GM23248 (cell line): ENCODE measurements around the gene LRMDA. TPM values are rescaled to one million over a fixed set of nuclear protein-coding genes. Genes with fewer than 3 reads are reported as not detected.

Source experiments
- DNase-seq: peaks from one replicate; pipeline ENCODE4 v3.0.0-alpha.2; 2015
- H2AFZ ChIP-seq: fragments of 200-600 bp; sonication (generic); 2 replicates; pipeline ENCODE4 v1.6.1; 2016; ENCODE audit warnings: antibody characterized with exemption
- H3F3A ChIP-seq: fragments of 200-600 bp; sonication (generic); 2 replicates; pipeline ENCODE4 v1.6.1; 2016; ENCODE audit warnings: mild to moderate bottlenecking, antibody characterized with exemption, mixed run types; ENCODE audit not compliant: insufficient read depth
- H3K27ac ChIP-seq: fragments of 200-600 bp; sonication (generic); 2 replicates; pipeline ENCODE4 v1.5.1; 2016; ENCODE audit warnings: mild to moderate bottlenecking
- H3K27me3 ChIP-seq: fragments of 200-600 bp; sonication (generic); replicated peaks from 2 replicates; pipeline ENCODE4 v1.6.1; 2016; ENCODE audit warnings: mild to moderate bottlenecking; ENCODE audit not compliant: insufficient read depth
- H3K36me3 ChIP-seq: fragments of 200-600 bp; sonication (generic); 2 replicates; pipeline ENCODE4 v1.6.1; 2016; ENCODE audit warnings: low read depth, mild to moderate bottlenecking
- H3K4me1 ChIP-seq: fragments of 200-600 bp; sonication (generic); 2 replicates; pipeline ENCODE4 v1.6.1; 2016; ENCODE audit warnings: mild to moderate bottlenecking; ENCODE audit not compliant: insufficient read depth
- H3K4me2 ChIP-seq: fragments of 200-600 bp; sonication (generic); one replicate; pipeline ENCODE4 v1.6.1; 2016; ENCODE audit warnings: mild to moderate bottlenecking; ENCODE audit not compliant: unreplicated experiment
- H3K4me3 ChIP-seq: fragments of 200-600 bp; sonication (generic); 2 replicates; pipeline ENCODE4 v1.5.1; 2016; ENCODE audit warnings: mild to moderate bottlenecking
- H3K79me2 ChIP-seq: fragments of 200-600 bp; sonication (generic); 2 replicates; pipeline ENCODE4 v1.6.1; 2016; ENCODE audit warnings: mild to moderate bottlenecking; ENCODE audit not compliant: insufficient read depth
- H3K9ac ChIP-seq: fragments of 200-600 bp; sonication (generic); 2 replicates; pipeline ENCODE4 v1.6.1; 2016; ENCODE audit warnings: mild to moderate bottlenecking
- H3K9me2 ChIP-seq: fragments of 200-600 bp; sonication (generic); 2 replicates; pipeline ENCODE4 v1.6.1; 2016; ENCODE audit warnings: mixed run types, mild to moderate bottlenecking, moderate library complexity; ENCODE audit not compliant: insufficient read depth
- H3K9me3 ChIP-seq: fragments of 200-600 bp; sonication (generic); one replicate; pipeline ENCODE4 v1.6.1; 2017; ENCODE audit warnings: low read depth
- H4K20me1 ChIP-seq: fragments of 200-600 bp; sonication (generic); 2 replicates; pipeline ENCODE4 v1.6.0; 2016; ENCODE audit not compliant: insufficient read depth
- EZH2 ChIP-seq: fragments of 200-600 bp; sonication (generic); IDR thresholded peaks from 2 replicates; pipeline ENCODE4 v1.6.1; 2018; ENCODE audit warnings: antibody characterized with exemption, mild to moderate bottlenecking; ENCODE audit not compliant: insufficient read depth, poor library complexity, severe bottlenecking
- EZH2phosphoT487 ChIP-seq: fragments of 200-600 bp; sonication (generic); IDR thresholded peaks from 2 replicates; pipeline ENCODE4 v1.6.1; 2018; ENCODE audit warnings: antibody characterized with exemption, moderate library complexity, mild to moderate bottlenecking, low read depth; ENCODE audit not compliant: insufficient read depth
- WGBS, 2 experiments: methylation state at CpG; one replicate each; pipeline ENCODE4 v1.1.6; 2015 to 2017; ENCODE audit warnings: low lambda C conversion rate in 2 of 2, low coverage in 1 of 2; ENCODE audit errors: missing lambda C conversion rate in 2 of 2; 5-methylcytosine and 5-hydroxymethylcytosine counted together
- in situ Hi-C: fragments of 300-500 bp; cut with MboI; formaldehyde crosslinking; loops from 2 replicates; pipeline ENCODE4 v1.15.0; 2020
- polyA plus RNA-seq: library from polyadenylated mRNA; unstranded; fragments of >200 nt; fragmentation: Nextera tagmentation; extraction: Ambion mirVana; gene quantifications from 2 replicates; pipeline ENCODE4 v1.2.1, GENCODE V29; 2016
- total RNA-seq: library from RNA; depleted of rRNA; stranded (reverse); fragments of >200 nt; shearing (Covaris generic); gene quantifications from 2 replicates; pipeline ENCODE4 v1.2.3, GENCODE V29; 2014

Gene LRMDA
- total and polyA plus RNA-seq, 2 experiments from 2014 or later, result 2.6 TPM; not detected in 1

DNA sequence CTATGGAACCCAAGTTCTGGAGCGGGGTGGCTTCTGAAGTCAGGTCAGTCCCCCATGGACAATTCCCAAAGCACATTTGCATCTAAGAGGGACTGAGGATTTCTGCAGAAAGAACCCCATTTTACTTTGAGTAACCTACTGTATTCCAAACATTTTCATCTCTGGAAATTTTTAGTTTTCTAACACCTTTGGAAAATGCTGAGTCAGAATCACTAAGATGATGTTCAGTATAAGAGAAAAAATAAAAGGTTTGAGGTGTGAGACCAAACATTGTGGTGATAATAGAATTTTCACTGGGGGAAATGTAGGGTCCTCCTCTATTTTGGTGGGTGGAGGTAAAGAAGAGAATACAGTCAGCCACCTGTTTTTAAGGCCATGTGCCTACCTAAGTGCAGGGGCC is 227.1 kb downstream of the LRMDA start:
- in situ Hi-C loops, result no loop called here
- Histone ChIP-seq H3K27ac (no peak overlapping the region), H3K4me3 (no peak overlapping the region), H3K4me1 (peaks cover 22% of the 10 kb centered on the region), H3K9me3 (no peaks in the 10 kb centered on the region), H3K36me3 (no peaks in the 10 kb centered on the region), H3F3A (peaks cover 16% of the 10 kb centered on the region; the same call in 1 of the 2 replicates), H2AFZ (no peak overlapping the region), H3K79me2 (no peaks in the 10 kb centered on the region), H4K20me1 (no peaks in the 10 kb centered on the region), H3K9ac (no peak overlapping the region), H3K27me3 (peaks cover 30% of the 10 kb centered on the region; the same call in 1 of the 2 replicates), H3K4me2 (no peak overlapping the region), H3K9me2 (no peaks in the 10 kb centered on the region)
- 91 to 100% methylated on average over 1 of the region's 1 CpG for whole genome bisulfite sequencing, 2 experiments
- TF ChIP-seq EZH2, result no peak
- no peak for TF ChIP-seq EZH2phosphoT487
- no peak for DNase-seq

DNA sequence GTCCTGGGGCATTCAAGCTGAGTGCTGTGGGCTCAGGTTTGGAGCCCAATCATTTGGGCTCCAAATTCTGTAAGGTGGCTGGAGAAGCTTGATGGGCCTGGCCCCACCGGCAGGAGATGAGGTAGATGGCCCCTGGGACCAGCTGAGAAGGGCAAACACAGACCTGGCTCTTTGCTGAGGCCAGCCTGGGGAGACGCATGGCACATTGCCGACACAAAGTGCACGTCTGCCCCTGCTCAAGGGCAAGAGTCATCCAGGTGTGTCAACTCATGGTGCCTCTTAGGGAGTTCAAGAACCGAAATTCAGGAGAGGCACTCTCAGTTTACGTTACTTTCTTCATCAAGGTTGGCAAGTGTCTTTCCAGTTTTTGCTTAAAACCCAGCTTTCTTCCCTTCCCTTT is 227.5 kb downstream of the LRMDA start:
- Histone ChIP-seq H3K27me3 (peaks cover 30% of the 10 kb centered on the region; the same call in 1 of the 2 replicates), H3K9me3 (no peaks in the 10 kb centered on the region), H3K4me3 (no peak overlapping the region), H3K36me3 (no peaks in the 10 kb centered on the region), H3K27ac (no peak overlapping the region), H3K79me2 (no peaks in the 10 kb centered on the region), H3K4me2 (no peak overlapping the region), H3K4me1 (peaks cover 21% of the 10 kb centered on the region), H3F3A (peaks cover 14% of the 10 kb centered on the region; the same call in 1 of the 2 replicates), H2AFZ (no peak overlapping the region), H4K20me1 (no peaks in the 10 kb centered on the region), H3K9me2 (no peaks in the 10 kb centered on the region), H3K9ac (no peak overlapping the region)
- no peak for DNase-seq
- in situ Hi-C loops, result no loop called here
- TF ChIP-seq EZH2phosphoT487 (no peak), EZH2 (no peak)
- WGBS, 2 experiments, result 80 to 86% methylated on average over 6 of the region's 6 CpGs

DNA sequence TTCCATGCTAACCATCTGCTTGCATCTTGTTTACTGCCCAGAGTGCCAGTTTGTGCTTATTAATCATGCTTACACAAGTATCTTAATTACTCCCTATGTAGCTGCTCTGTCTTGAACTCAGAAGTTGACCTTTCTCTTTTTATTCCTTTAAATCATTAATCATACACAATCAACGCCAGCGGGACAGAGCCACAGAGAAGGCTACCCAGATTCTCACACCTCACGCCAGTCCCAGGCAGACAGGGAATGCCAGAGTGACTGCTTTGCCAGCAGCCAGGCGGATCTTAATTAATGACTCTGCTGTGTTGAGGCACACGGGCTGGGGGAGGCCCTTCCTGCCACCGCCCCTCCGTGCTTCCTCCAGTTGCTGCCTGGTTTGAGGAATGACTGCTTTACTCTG is 229.4 kb downstream of the LRMDA start:
- H3K27me3 ChIP-seq, result peaks cover 30% of the 10 kb centered on the region
- no peak overlapping the region for H3K9ac ChIP-seq
- no peaks in the 10 kb centered on the region for H3F3A ChIP-seq
- H4K20me1 ChIP-seq, result no peaks in the 10 kb centered on the region
- H3K27ac ChIP-seq, result no peak overlapping the region
- no peak overlapping the region for H3K4me3 ChIP-seq
- TF ChIP-seq EZH2phosphoT487, result no peak
- no peak for TF ChIP-seq EZH2
- no peak for DNase-seq
- 61 to 67% methylated on average over 7 of the region's 7 CpGs for WGBS, 2 experiments
- no peak overlapping the region for H3K4me2 ChIP-seq
- no peak overlapping the region for H2AFZ ChIP-seq
- no peaks in the 10 kb centered on the region for H3K9me3 ChIP-seq
- in situ Hi-C loops, result no loop called here
- H3K9me2 ChIP-seq, result no peaks in the 10 kb centered on the region
- H3K79me2 ChIP-seq, result no peaks in the 10 kb centered on the region
- peaks cover 9% of the 10 kb centered on the region for H3K4me1 ChIP-seq
- no peaks in the 10 kb centered on the region for H3K36me3 ChIP-seq

DNA sequence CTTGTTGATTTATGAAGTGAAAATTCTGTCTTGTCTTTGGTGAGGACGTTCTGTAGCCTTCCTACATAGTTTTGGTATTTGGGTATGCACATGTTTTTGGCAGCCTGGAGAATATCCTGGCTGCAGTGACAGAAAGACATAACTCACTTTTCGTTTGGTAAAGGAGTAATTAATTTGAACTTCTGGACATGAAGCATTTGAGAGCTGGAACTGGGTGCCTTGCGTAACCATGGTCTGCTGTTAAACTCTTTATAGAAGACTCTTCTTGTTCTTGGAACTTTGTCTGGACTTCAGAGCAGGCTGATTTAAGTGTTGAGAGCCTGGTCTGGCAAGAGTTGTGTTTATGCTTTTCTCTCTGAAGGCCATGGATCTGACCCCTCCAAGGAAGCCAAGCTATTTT is 231.3 kb downstream of the LRMDA start:
- no peaks in the 10 kb centered on the region for H3K36me3 ChIP-seq
- no peak overlapping the region for H3K4me2 ChIP-seq
- no peak overlapping the region for H3K9ac ChIP-seq
- 25 to 26% methylated on average over 3 of the region's 3 CpGs for WGBS, 2 experiments
- in situ Hi-C loops, result no loop called here
- H3K79me2 ChIP-seq, result no peaks in the 10 kb centered on the region
- no peaks in the 10 kb centered on the region for H3K9me2 ChIP-seq
- peaks cover 30% of the 10 kb centered on the region for H3K27me3 ChIP-seq
- H3K9me3 ChIP-seq, result no peaks in the 10 kb centered on the region
- no peaks in the 10 kb centered on the region for H3F3A ChIP-seq
- no peak overlapping the region for H2AFZ ChIP-seq
- no peak overlapping the region for H3K27ac ChIP-seq
- no peaks in the 10 kb centered on the region for H4K20me1 ChIP-seq
- peak; percentile 48 for DNase-seq
- H3K4me1 ChIP-seq, result peaks cover 9% of the 10 kb centered on the region
- TF ChIP-seq EZH2phosphoT487 (no peak), EZH2 (no peak)
- no peak overlapping the region for H3K4me3 ChIP-seq

DNA sequence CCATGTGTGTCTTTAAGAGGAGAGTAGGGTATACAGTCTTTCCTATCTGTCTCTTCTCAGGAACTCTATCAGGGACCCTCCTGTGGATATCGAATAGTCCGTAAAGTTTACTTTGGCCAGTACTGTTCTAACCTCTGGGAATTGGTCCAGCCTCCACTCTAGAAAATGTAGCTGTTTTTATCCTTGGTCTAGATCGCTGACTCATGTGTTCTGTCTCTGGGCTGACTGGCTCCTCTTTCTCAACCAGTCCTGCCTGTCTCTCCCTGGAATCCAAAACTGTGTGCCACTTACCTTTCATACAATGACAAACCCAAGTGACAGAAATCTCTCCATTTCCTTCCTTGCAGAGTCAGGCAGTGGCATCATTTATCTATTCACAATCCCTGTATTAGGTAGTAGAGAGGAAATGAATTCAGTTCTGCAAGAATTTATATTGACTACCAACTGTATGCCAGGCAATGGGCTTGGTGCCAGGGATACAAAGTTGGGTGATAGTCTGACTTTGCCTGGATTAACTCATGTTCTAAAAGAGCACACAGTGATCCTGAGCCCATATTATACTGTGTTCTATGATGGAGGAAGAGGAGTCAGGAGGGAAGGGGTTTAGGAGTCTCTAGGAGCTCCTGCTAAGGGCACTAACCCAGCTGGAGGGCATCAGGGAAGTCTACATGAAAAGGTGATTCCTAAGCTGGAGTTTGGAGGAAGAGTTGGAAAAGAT is 232.7 kb downstream of the LRMDA start:
- WGBS, 2 experiments, result 51 to 76% methylated on average over 3 of the region's 3 CpGs
- Histone ChIP-seq H3K79me2 (no peaks in the 10 kb centered on the region), H3K9me3 (no peaks in the 10 kb centered on the region), H3K4me2 (no peak overlapping the region), H3K27ac (no peak overlapping the region), H3K27me3 (peaks cover 17% of the 10 kb centered on the region), H3K9me2 (no peaks in the 10 kb centered on the region), H3K4me3 (no peak overlapping the region), H3K4me1 (peaks cover 9% of the 10 kb centered on the region), H2AFZ (no peak overlapping the region), H3F3A (no peaks in the 10 kb centered on the region), H3K36me3 (no peaks in the 10 kb centered on the region), H4K20me1 (no peaks in the 10 kb centered on the region), H3K9ac (no peak overlapping the region)
- TF ChIP-seq EZH2phosphoT487 (no peak), EZH2 (no peak)
- peak; percentile 45 for DNase-seq
- in situ Hi-C loops, result no loop called here
